Progenitor cell of endocrine pancreas (in vitro differentiated cells): Measurements from ENCODE around the gene KLF7. TPM values are rescaled to one million over a fixed set of nuclear protein-coding genes. Genes with fewer than 3 reads are reported as not detected.

ENCODE experiments used
- DNase-seq: peaks from one replicate; pipeline ENCODE4 v3.0.0; 2021; ENCODE audit warnings: low spot score; ENCODE audit not compliant: unreplicated experiment
- H3K27ac Mint-ChIP-seq: 2 replicates; pipeline ENCODE4 v1.8.0; 2021; ENCODE audit warnings: mild to moderate bottlenecking, moderate library complexity, mixed read lengths
- H3K27me3 Mint-ChIP-seq: 2 replicates; pipeline ENCODE4 v1.8.0; 2021; ENCODE audit warnings: mixed read lengths
- H3K36me3 Mint-ChIP-seq: 2 replicates; pipeline ENCODE4 v1.8.0; 2022; ENCODE audit warnings: mixed read lengths; ENCODE audit not compliant: insufficient read depth
- H3K4me1 Mint-ChIP-seq: 2 replicates; pipeline ENCODE4 v1.8.0; 2021; ENCODE audit warnings: low read depth, mixed read lengths
- H3K4me3 Mint-ChIP-seq: 2 replicates; pipeline ENCODE4 v1.8.0; 2021; ENCODE audit warnings: low read depth, mild to moderate bottlenecking, moderate library complexity, mixed read lengths
- H3K9me3 Mint-ChIP-seq: 2 replicates; pipeline ENCODE4 v1.8.0; 2021; ENCODE audit warnings: low read depth, mixed read lengths
- total RNA-seq: library from RNA; stranded (reverse); gene quantifications from 2 replicates; pipeline ENCODE4 v1.2.1, GENCODE V29; 2021
- TF ChIP-seq, protein P1 (sequence below): fragments of 200-600 bp; sonication (generic); IDR thresholded peaks from one replicate; pipeline ENCODE4 v1.5.0; 2021; ENCODE audit warnings: antibody characterized with exemption, mild to moderate bottlenecking; ENCODE audit not compliant: unreplicated experiment

KLF7 gene
- total RNA-seq, 1 donor from 2014 or later = 26.6 TPM

DNA sequence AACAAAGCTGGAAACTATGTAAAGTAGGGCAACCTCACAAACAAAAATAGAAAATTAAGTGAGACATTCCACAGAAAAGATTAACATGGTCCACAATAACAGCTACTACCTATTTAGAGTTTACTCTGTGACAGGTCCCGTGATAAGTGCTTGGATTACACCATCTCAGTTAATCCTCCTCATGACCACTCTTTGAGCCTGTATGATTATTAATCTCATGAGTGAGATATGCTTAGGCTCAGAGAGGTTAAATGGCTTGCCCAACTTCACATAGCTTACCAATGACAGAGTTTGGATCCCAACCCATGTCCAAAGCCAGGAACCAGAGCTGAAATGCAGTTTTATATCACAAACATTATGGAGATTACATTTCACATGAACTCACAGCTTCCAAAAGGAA is 37.3 kb upstream of the KLF7 start:
- no peak overlapping the region for H3K27ac Mint-ChIP-seq
- H3K36me3 Mint-ChIP-seq = no peaks in the 10 kb centered on the region
- no peaks in the 10 kb centered on the region for H3K27me3 Mint-ChIP-seq

DNA sequence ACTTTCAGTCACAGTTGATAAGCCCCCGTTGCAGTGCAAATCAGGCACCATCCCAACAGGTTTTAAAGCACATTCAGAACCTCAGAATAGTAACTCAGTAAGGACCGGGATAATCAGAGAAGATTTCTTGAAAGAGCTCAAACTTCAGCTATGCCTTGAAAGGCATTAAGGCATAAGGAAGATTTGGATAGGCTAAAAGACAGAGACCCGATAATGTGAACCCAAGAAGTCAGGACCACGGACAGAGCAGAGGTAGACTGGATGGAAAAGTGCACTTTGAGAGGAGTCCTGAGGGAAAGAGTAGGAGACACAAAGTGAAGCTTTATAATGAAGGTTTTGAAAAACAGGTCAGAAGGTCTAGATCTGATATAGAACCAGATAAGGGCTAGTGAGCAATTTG is 36.9 kb upstream of the KLF7 start:
- no peaks in the 10 kb centered on the region for H3K9me3 Mint-ChIP-seq
- TF ChIP-seq, protein P1, sequence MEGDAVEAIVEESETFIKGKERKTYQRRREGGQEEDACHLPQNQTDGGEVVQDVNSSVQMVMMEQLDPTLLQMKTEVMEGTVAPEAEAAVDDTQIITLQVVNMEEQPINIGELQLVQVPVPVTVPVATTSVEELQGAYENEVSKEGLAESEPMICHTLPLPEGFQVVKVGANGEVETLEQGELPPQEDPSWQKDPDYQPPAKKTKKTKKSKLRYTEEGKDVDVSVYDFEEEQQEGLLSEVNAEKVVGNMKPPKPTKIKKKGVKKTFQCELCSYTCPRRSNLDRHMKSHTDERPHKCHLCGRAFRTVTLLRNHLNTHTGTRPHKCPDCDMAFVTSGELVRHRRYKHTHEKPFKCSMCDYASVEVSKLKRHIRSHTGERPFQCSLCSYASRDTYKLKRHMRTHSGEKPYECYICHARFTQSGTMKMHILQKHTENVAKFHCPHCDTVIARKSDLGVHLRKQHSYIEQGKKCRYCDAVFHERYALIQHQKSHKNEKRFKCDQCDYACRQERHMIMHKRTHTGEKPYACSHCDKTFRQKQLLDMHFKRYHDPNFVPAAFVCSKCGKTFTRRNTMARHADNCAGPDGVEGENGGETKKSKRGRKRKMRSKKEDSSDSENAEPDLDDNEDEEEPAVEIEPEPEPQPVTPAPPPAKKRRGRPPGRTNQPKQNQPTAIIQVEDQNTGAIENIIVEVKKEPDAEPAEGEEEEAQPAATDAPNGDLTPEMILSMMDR = no peak

More for the DNA sequence above, 37.3 kb upstream of the KLF7 start:
- no peaks in the 10 kb centered on the region for H3K9me3 Mint-ChIP-seq
- no peak overlapping the region for H3K4me3 Mint-ChIP-seq
- no peaks in the 10 kb centered on the region for H3K4me1 Mint-ChIP-seq
- no peak for DNase-seq
- TF ChIP-seq, protein P1 = no peak

DNA sequence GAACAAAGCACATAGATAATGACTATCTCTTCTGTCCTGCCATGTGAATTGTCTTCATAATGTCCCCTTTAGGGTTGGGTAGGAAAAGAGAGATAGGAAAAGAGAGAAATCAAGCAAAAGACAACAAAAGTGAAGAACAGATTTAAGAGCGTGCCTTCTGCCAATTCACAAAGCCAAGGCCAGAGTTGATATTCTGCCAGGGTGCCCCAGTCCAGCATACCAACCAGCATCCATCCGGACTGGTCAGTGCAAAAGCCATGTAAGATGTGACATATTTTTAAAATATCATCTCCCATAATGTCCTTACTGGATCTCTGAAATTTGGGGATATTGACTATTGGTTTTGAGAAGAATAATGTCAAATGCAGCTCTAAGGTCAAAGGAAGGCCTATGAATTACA is 35.7 kb upstream of the KLF7 start:
- no peaks in the 10 kb centered on the region for H3K4me1 Mint-ChIP-seq
- no peaks in the 10 kb centered on the region for H3K9me3 Mint-ChIP-seq
- no peaks in the 10 kb centered on the region for H3K36me3 Mint-ChIP-seq
- no peak for DNase-seq
- H3K4me3 Mint-ChIP-seq = no peak overlapping the region
- H3K27ac Mint-ChIP-seq = no peak overlapping the region
- H3K27me3 Mint-ChIP-seq = no peaks in the 10 kb centered on the region
- TF ChIP-seq, protein P1 = no peak

More for the DNA sequence above, 36.9 kb upstream of the KLF7 start:
- Mint-ChIP-seq H3K27me3 (no peaks in the 10 kb centered on the region), H3K36me3 (no peaks in the 10 kb centered on the region), H3K27ac (no peak overlapping the region), H3K4me1 (no peaks in the 10 kb centered on the region), H3K4me3 (no peak overlapping the region)
- peak; percentile 37 for DNase-seq

DNA sequence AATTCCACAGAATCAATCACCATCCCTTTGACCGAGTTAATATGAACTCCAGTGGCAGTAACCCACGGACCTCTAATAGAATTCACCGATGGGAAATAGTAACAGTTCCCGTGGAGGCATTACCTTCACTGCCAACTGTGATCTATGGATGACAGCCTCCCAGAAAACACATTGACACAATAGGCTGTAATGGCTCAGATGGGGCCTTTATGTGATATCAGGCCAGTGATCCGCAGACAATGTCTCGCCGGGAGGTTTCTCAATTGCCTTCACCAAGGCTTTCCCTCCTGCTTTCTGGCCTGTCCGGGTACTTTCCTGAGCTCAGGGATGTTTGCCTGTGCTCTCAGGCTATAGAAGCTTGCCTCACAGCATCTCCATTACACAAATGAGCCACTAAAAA is 34.4 kb upstream of the KLF7 start:
- Mint-ChIP-seq H3K4me1 (no peaks in the 10 kb centered on the region), H3K9me3 (no peaks in the 10 kb centered on the region), H3K36me3 (no peaks in the 10 kb centered on the region), H3K4me3 (no peak overlapping the region), H3K27me3 (no peaks in the 10 kb centered on the region), H3K27ac (no peak overlapping the region)
- TF ChIP-seq, protein P1 = no peak
- no peak for DNase-seq

DNA sequence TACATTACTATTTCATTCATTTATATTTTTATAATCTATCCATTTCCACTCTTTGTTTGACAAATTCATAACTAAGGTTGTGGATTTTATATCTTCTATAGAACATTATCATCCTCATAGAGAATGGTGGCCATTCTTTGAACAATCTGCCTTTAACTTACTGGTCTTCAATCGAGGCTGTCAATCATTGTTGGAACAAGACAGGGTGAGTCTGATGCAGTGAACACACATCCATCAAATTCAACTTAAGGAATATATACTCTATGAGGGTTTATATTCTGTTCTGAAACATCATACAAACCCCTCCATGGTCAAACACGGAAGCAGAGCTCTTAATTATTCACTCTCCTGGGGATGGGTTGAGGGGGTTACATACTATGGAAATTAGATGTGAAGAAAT is 28.3 kb upstream of the KLF7 start:
- no peak overlapping the region for H3K4me3 Mint-ChIP-seq
- H3K4me1 Mint-ChIP-seq = no peaks in the 10 kb centered on the region
- H3K36me3 Mint-ChIP-seq = no peaks in the 10 kb centered on the region
- H3K27ac Mint-ChIP-seq = no peak overlapping the region
- no peak for DNase-seq
- TF ChIP-seq, protein P1 = no peak
- H3K27me3 Mint-ChIP-seq = no peaks in the 10 kb centered on the region
- H3K9me3 Mint-ChIP-seq = no peaks in the 10 kb centered on the region
